ENCODE measurements around the gene NIPSNAP2.

Gene NIPSNAP2

GRCh38 chr7:55964261-55965099 lies at the start of gene NIPSNAP2:
TSS of gene NIPSNAP2 (plus strand) at chr7:55964585. CDS start at chr7:55964610, 25 bp downstream.
- H3K4me3 ChIP-seq (ENCODE audit: low read depth, low read length) = peak within 1 kb of the TSS; percentile 78
- DNase-seq (ENCODE audit: low read depth) = peak; percentile 86
- TF ChIP-seq, protein P1, sequence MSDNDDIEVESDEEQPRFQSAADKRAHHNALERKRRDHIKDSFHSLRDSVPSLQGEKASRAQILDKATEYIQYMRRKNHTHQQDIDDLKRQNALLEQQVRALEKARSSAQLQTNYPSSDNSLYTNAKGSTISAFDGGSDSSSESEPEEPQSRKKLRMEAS (IDR thresholded peaks at IDR 0.05; ENCODE audit: low read depth, low read length) = peak; percentile 19; the same call in 1 of the 2 replicates
- TF ChIP-seq POLR2A (IDR thresholded peaks at IDR 0.05; ENCODE audit: extremely low read depth, insufficient read length) = peak; percentile 82
- TF ChIP-seq MYC (IDR thresholded peaks at IDR 0.05; ENCODE audit: low read depth, low read length) = no peak
- TF ChIP-seq CTCF (IDR thresholded peaks at IDR 0.05; ENCODE audit: low read depth, low read length) = peak; percentile 21

DNA sequence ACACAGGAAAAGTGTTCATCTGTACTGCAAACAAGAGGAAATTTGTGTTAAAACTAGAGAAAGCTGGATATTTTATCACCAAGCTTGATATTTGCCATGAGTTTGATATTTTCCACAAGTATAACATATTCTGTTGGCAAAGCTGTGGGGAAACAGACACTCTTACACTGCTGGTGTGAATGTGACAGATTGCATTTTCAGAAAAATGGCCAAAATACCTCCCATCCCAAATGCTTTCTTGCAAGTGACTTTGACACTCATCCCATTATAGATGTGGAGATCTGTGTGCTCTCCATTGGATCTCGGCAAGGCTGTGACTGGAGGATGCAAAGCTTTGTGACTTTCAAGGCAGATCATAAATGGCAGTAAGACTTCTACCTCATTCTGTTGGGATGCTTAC lies 46.6 kb upstream of the NIPSNAP2 start:
- TF ChIP-seq POLR2A (IDR thresholded peaks at IDR 0.05; ENCODE audit: extremely low read depth, insufficient read length) = no peak
- TF ChIP-seq MYC (IDR thresholded peaks at IDR 0.05; ENCODE audit: low read depth, low read length) = no peak
- no peak for TF ChIP-seq CTCF (IDR thresholded peaks at IDR 0.05; ENCODE audit: low read depth, low read length)
- TF ChIP-seq, protein P1 (IDR thresholded peaks at IDR 0.05; ENCODE audit: low read depth, low read length) = no peak
- DNase-seq (ENCODE audit: low read depth) = no peak
- no peak overlapping the region for H3K4me3 ChIP-seq (ENCODE audit: low read depth, low read length)

DNA sequence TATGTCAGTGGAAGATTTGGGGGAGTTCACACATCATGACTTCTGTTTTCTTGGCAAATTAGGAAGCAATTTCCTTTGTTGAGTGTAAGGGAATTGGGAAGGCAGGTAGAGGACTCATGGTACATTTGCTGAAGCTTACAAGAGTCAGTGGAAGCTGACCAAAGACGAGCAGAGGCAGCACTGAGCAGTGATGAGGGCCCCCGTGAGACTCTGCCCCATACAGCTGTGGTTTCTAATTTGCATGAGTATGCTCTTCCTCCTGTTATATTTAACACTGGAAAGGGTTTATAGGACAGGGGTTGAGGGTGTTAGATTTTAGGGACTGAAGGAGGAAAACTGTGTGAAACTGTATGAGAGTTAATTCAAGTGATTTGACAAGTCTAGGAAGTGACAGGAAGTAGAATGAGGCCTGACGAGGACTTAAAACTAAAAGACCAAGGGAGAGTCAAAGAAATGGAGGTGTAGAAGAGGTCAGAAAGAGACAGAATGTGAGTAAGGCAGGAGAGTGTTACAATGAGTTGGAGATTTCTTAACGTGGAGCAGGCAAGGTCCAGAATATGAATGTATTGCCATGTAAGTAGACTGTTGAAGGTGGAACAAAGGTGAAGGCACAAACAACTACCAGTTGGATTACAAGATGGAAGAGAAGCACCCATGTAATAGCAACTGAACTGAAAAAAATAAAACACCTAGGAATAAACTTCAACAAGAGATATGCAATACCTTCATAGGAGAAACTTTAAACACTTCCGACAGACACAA lies 36.2 kb upstream of the NIPSNAP2 start:
- no peak overlapping the region for H3K4me3 ChIP-seq (ENCODE audit: low read depth, low read length)
- TF ChIP-seq POLR2A (IDR thresholded peaks at IDR 0.05; ENCODE audit: extremely low read depth, insufficient read length) = no peak
- TF ChIP-seq, protein P1 (IDR thresholded peaks at IDR 0.05; ENCODE audit: low read depth, low read length) = no peak
- no peak for TF ChIP-seq CTCF (IDR thresholded peaks at IDR 0.05; ENCODE audit: low read depth, low read length)
- no peak for DNase-seq (ENCODE audit: low read depth)

- DNase-seq (ENCODE audit: low read depth) = no peak
Measured at GRCh38 chr7:55931421-55932151, 32.8 kb upstream of the NIPSNAP2 start.

More at GRCh38 chr7:55931421-55932151, 32.8 kb upstream of the NIPSNAP2 start:
- TF ChIP-seq, protein P1 (IDR thresholded peaks at IDR 0.05; ENCODE audit: low read depth, low read length) = no peak
- TF ChIP-seq CTCF (IDR thresholded peaks at IDR 0.05; ENCODE audit: low read depth, low read length) (no peak), POLR2A (IDR thresholded peaks at IDR 0.05; ENCODE audit: extremely low read depth, insufficient read length) (no peak)
- no peak overlapping the region for H3K4me3 ChIP-seq (ENCODE audit: low read depth, low read length)

Measured in NB4 (cell line).